Nephron progenitor cell (in vitro differentiated cells): Measurements from ENCODE around the gene PILRA.
A peak's percentile ranks its signal among the peaks of the same experiment; 100 is the strongest.
"Not testable (repeated sequence)": the region's sequence is repeated elsewhere in the genome, so short reads cannot be mapped to it uniquely, and the experiment has no call there.

ENCODE experiments used
- DNase-seq: peaks from one replicate; pipeline ENCODE4 v3.0.0; 2021
- H3K27ac Mint-ChIP-seq: 2 replicates; pipeline ENCODE4 v1.8.0; 2021; ENCODE audit warnings: mild to moderate bottlenecking, moderate library complexity, mixed read lengths
- H3K27me3 Mint-ChIP-seq: 2 replicates; pipeline ENCODE4 v1.8.0; 2021; ENCODE audit warnings: mild to moderate bottlenecking, low read depth, mixed read lengths; ENCODE audit not compliant: poor library complexity
- H3K36me3 Mint-ChIP-seq: 2 replicates; pipeline ENCODE4 v1.8.0; 2021; ENCODE audit warnings: low read depth, mixed read lengths
- H3K4me1 Mint-ChIP-seq: 2 replicates; pipeline ENCODE4 v1.8.0; 2021; ENCODE audit warnings: mixed read lengths
- H3K4me3 Mint-ChIP-seq: 2 replicates; pipeline ENCODE4 v1.8.0; 2021; ENCODE audit warnings: mild to moderate bottlenecking, moderate library complexity, mixed read lengths
- H3K9me3 Mint-ChIP-seq: 2 replicates; pipeline ENCODE4 v1.8.0; 2021; ENCODE audit warnings: mild to moderate bottlenecking, moderate library complexity, mixed read lengths
- TF ChIP-seq, protein P1 (sequence below): fragments of 200-600 bp; sonication (generic); IDR thresholded peaks from 2 replicates; pipeline ENCODE4 v1.5.0; 2021; ENCODE audit warnings: antibody characterized with exemption

The PILRA gene

DNA sequence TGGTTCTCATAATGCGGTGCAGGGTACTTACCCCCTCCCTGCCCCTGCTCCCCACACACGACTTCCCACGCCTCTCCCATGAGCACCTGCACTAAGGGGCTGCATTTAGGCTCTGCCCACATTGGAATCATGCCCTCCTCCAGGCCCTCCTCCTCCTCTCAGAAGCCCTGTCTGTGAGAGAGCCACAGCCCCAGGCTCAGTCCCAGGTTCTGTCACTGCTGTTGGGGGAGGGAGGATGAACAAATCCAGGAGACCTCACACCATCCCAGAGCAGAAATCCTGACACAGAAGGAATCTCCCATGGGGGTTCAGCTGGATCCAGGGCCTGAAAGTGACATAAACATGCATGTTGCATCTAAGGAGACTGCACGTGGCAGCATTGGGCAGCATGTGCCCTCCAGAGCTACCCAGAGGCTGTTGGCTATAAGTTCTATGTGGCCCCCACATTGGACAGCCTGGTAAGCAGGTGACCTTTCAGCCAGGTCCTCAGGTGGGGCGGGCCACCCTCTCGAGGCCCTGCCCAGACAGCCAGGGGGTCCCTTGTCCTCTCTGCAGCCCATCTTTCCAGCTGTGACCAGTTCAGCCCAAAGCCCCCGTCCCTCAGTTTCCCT is 1.6 kb upstream of the PILRA start:
- peaks cover 51% of the 10 kb centered on the region for H3K4me1 Mint-ChIP-seq
- no peaks in the 10 kb centered on the region for H3K27me3 Mint-ChIP-seq
- no peak overlapping the region for H3K4me3 Mint-ChIP-seq
- TF ChIP-seq, protein P1, sequence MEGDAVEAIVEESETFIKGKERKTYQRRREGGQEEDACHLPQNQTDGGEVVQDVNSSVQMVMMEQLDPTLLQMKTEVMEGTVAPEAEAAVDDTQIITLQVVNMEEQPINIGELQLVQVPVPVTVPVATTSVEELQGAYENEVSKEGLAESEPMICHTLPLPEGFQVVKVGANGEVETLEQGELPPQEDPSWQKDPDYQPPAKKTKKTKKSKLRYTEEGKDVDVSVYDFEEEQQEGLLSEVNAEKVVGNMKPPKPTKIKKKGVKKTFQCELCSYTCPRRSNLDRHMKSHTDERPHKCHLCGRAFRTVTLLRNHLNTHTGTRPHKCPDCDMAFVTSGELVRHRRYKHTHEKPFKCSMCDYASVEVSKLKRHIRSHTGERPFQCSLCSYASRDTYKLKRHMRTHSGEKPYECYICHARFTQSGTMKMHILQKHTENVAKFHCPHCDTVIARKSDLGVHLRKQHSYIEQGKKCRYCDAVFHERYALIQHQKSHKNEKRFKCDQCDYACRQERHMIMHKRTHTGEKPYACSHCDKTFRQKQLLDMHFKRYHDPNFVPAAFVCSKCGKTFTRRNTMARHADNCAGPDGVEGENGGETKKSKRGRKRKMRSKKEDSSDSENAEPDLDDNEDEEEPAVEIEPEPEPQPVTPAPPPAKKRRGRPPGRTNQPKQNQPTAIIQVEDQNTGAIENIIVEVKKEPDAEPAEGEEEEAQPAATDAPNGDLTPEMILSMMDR: no peak
- peak overlapping the region; percentile 36 for H3K27ac Mint-ChIP-seq
- H3K36me3 Mint-ChIP-seq: peaks cover 19% of the 10 kb centered on the region
- H3K9me3 Mint-ChIP-seq: no peaks in the 10 kb centered on the region
- DNase-seq: no peak

DNA sequence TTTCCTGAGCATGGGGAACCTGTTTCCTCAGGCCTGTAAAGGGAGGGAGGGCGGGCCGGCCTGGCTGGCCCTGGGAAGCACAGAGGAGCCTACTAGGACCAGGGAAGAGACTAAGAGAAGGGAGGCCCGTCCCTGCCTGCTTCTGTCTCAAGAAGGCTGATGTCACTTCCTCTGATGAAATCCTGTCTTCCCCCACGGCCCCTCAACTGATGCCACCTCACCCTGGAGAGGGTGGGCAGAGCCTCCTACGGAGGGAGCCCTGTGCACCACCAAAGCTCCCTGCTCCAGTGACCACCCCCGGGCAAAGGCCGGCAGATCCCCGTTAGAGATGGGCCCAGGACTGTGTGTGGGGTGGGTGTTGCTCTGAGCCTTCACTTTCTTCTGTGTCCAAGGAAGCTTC is 1.0 kb upstream of the PILRA start:
- Mint-ChIP-seq H3K4me1 (peaks cover 51% of the 10 kb centered on the region), H3K27ac (no peak overlapping the region), H3K36me3 (peaks cover 16% of the 10 kb centered on the region), H3K27me3 (no peaks in the 10 kb centered on the region), H3K9me3 (no peaks in the 10 kb centered on the region), H3K4me3 (no peak overlapping the region)
- TF ChIP-seq, protein P1: no peak
- DNase-seq: no peak

DNA sequence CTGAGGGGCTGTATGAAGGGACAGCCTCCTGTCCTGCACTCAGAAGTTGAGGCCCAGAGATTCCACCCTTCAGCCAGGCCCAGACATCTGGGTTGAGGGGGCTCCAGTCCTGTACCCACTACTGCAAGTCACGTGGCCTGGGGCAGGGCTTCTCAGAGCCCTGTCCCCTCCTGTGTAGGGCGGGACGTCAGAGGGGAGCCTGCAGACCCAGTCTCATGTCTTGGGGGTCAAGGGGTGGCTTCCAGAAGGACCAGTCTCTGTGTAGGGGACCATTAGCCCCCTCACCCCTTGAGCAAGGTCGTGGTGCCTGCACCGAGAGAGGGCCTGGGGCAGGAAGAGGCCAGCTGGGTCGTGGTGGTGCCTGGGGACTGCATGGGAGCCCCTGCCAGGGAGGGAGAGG is 593 bp upstream of the PILRA start:
- no peak overlapping the region for H3K4me3 Mint-ChIP-seq
- DNase-seq: no peak
- peaks cover 51% of the 10 kb centered on the region for H3K4me1 Mint-ChIP-seq
- H3K9me3 Mint-ChIP-seq: no peaks in the 10 kb centered on the region
- no peaks in the 10 kb centered on the region for H3K27me3 Mint-ChIP-seq
- TF ChIP-seq, protein P1: no peak
- H3K27ac Mint-ChIP-seq: no peak overlapping the region
- peaks cover 12% of the 10 kb centered on the region for H3K36me3 Mint-ChIP-seq

DNA sequence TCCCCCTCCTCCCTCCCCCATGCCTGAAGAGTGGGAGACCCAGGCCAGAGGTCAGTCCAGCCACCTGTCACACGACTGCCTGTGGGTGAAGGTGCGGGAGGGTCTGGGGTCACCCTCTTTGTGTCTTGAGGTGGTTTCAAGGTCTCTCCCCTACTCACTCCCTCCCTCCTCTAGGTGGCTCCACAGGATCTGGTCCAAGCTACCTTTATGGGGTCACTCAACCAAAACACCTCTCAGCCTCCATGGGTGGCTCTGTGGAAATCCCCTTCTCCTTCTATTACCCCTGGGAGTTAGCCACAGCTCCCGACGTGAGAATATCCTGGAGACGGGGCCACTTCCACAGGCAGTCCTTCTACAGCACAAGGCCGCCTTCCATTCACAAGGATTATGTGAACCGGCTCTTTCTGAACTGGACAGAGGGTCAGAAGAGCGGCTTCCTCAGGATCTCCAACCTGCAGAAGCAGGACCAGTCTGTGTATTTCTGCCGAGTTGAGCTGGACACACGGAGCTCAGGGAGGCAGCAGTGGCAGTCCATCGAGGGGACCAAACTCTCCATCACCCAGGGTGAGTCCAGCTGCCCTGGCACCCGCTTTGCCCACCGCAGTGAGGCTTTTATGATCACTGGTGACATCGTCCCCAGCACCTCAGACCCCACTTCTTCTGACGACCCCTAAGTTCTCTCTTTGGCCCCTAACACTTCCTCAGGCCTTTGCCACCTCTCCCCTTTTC is 747 bp downstream of the PILRA start:
- not testable (repeated sequence) for H3K4me3 Mint-ChIP-seq, H3K27ac Mint-ChIP-seq, H3K27me3 Mint-ChIP-seq

DNA sequence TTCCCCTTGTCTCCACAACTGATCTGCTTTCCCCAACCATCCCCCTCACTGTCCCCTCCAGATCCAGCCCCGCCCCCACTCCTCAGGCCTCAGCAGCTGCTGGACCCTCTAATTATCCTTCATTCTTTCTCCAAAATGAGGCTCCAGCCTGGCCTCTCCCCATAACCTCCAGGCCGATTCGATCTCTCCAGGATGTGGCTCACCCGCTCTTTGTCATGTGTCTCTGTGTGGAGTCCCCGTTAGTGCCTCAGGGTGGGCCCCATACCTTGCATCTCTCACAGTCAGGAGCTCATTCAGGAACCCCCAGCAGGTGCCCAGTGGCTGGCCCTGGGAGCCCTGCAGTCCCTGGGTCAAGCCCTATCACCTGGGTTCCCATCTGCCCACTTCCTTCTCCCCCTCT is 1.3 kb downstream of the PILRA start:
- Mint-ChIP-seq H3K36me3 (peaks cover 15% of the 10 kb centered on the region), H3K4me1 (peaks cover 42% of the 10 kb centered on the region), H3K9me3 (no peaks in the 10 kb centered on the region), H3K27ac (no peak overlapping the region), H3K27me3 (no peaks in the 10 kb centered on the region), H3K4me3 (no peak overlapping the region)
- TF ChIP-seq, protein P1: no peak
- no peak for DNase-seq

More for the DNA sequence above, 747 bp downstream of the PILRA start:
- peaks cover 15% of the 10 kb centered on the region for H3K36me3 Mint-ChIP-seq
- peaks cover 45% of the 10 kb centered on the region for H3K4me1 Mint-ChIP-seq
- H3K9me3 Mint-ChIP-seq, DNase-seq: not testable (repeated sequence)

DNA sequence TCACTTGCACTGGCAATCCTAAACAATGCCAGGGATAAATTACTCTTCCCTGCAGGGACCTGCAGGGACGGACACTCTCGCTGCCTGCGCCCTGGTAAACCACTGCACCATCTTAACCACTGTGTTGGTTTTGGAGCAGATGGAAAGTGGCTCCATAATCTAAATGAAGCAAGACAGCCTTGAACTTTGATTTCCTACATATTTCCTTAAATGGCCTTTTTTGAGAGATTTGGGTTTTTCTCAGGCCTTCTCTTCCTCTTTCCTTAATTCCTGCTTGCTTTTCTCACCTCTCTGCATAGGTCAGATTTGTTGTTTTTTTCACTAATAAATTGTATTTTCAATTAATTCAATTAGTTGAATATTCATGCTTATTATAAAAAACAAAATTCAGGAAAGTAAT is 2.8 kb downstream of the PILRA start:
- H3K27ac Mint-ChIP-seq: no peak overlapping the region
- H3K36me3 Mint-ChIP-seq: peaks cover 20% of the 10 kb centered on the region
- H3K4me1 Mint-ChIP-seq: peaks cover 35% of the 10 kb centered on the region
- no peaks in the 10 kb centered on the region for H3K27me3 Mint-ChIP-seq
- TF ChIP-seq, protein P1: no peak
- H3K4me3 Mint-ChIP-seq: no peak overlapping the region
- no peak for DNase-seq
- H3K9me3 Mint-ChIP-seq: peaks cover 3% of the 10 kb centered on the region
